T-cell (primary cell): Measurements from ENCODE around the gene CCR5. TPM values are rescaled to one million over a fixed set of nuclear protein-coding genes. Genes with fewer than 3 reads are reported as not detected.
"Not testable (repeated sequence)": the region's sequence is repeated elsewhere in the genome, so short reads cannot be mapped to it uniquely, and the experiment has no call there.

Experiments
- ATAC-seq, 4 experiments: fragments of 200-7000 bp in 3 of 4; fragments of 150-1000 bp in 1 of 4; cut with Tn5 transposase; replicated peaks in 1 of 4; 1 replicate in 3 of 4; 2 replicates in 1 of 4; pipeline ENCODE4 v1.10.0; 2021; ENCODE audit warnings: moderate library complexity in 3 of 4, mild to moderate bottlenecking in 2 of 4, moderate number of reproducible peaks in 1 of 4
- CTCF ChIA-PET, 2 donors: fragments of 300-600 bp; sonication (Branson Sonifier 250); formaldehyde crosslinking; loops; one replicate each; lab custom pipeline; 2022; ENCODE audit warnings: antibody characterized with exemption in 2 of 2; lab: Charles Lee
- POLR2A ChIA-PET, 2 donors: fragments of 300-600 bp; sonication (Branson Sonifier 250); formaldehyde crosslinking; loops; one replicate each; lab custom pipeline; 2022; ENCODE audit warnings: antibody characterized with exemption in 2 of 2; lab: Charles Lee
- DNase-seq, 35 experiments: peaks; one replicate each; pipeline versions ENCODE4 v3.0.0 to v3.0.0-alpha.2; 2013 to 2023
- H3K27ac ChIP-seq: one replicate; pipeline ENCODE4 v1.5.1; 2013; ENCODE audit warnings: low read length
- H3K27me3 ChIP-seq, 2 experiments: replicated peaks in 1 of 2; 1 replicate in 1 of 2; 2 replicates in 1 of 2; pipeline versions ENCODE4 v1.6.1 to v1.7.0; 2013; ENCODE audit warnings: low read length in 1 of 2, mixed read lengths in 1 of 2; ENCODE audit not compliant: control insufficient read depth in 2 of 2, insufficient read depth in 2 of 2; ENCODE audit errors: extremely low read depth in 1 of 2
- H3K36me3 ChIP-seq, 2 donors: 1 replicate in 1 of 2; 2 replicates in 1 of 2; pipeline versions ENCODE4 v1.6.1 to v1.7.0; 2013; ENCODE audit warnings: low read length in 1 of 2; ENCODE audit not compliant: control insufficient read depth in 2 of 2, insufficient read depth in 1 of 2; ENCODE audit errors: extremely low read depth in 1 of 2
- H3K4me1 ChIP-seq, 2 experiments: 1 replicate in 1 of 2; 2 replicates in 1 of 2; pipeline versions ENCODE4 v1.6.1 to v1.7.0; 2013; ENCODE audit warnings: low read length in 2 of 2, mixed read lengths in 1 of 2; ENCODE audit not compliant: insufficient read depth in 2 of 2, control insufficient read depth in 1 of 2; ENCODE audit errors: extremely low read depth in 1 of 2
- H3K4me3 ChIP-seq, 2 donors: 1 replicate in 1 of 2; 2 replicates in 1 of 2; pipeline versions ENCODE4 v1.5.1 to v1.7.0; 2013; ENCODE audit warnings: mild to moderate bottlenecking in 2 of 2, low read length in 1 of 2, moderate library complexity in 1 of 2; ENCODE audit not compliant: control insufficient read depth in 1 of 2; ENCODE audit errors: extremely low read depth in 1 of 2
- H3K9me3 ChIP-seq: 2 replicates; pipeline ENCODE4 v1.7.0; 2013
- H3K27ac Mint-ChIP-seq, 2 donors: one replicate each; pipeline ENCODE4 v1.8.0; 2020 to 2021; ENCODE audit warnings: mild to moderate bottlenecking in 2 of 2, mixed read lengths in 2 of 2
- H3K27me3 Mint-ChIP-seq, 2 donors: one replicate each; pipeline ENCODE4 v1.8.0; 2021 to 2022; ENCODE audit warnings: mixed read lengths in 2 of 2
- H3K36me3 Mint-ChIP-seq: one replicate; pipeline ENCODE4 v1.8.0; 2021; ENCODE audit warnings: mixed read lengths
- H3K4me1 Mint-ChIP-seq, 3 donors: one replicate each; pipeline ENCODE4 v1.8.0; 2020 to 2022; ENCODE audit warnings: mixed read lengths in 3 of 3, mild to moderate bottlenecking in 1 of 3
- H3K4me3 Mint-ChIP-seq, 3 donors: one replicate each; pipeline ENCODE4 v1.8.0; 2020 to 2022; ENCODE audit warnings: mild to moderate bottlenecking in 3 of 3, mixed read lengths in 3 of 3, moderate library complexity in 3 of 3
- H3K9me3 Mint-ChIP-seq, 3 donors: one replicate each; pipeline ENCODE4 v1.8.0; 2020 to 2022; ENCODE audit warnings: mixed read lengths in 3 of 3
- WGBS: methylation state at CpG from one replicate; pipeline ENCODE4 v1.1.5; 2013; ENCODE audit warnings: missing lambda C conversion rate; ENCODE audit not compliant: insufficient coverage; 5-methylcytosine and 5-hydroxymethylcytosine counted together
- total RNA-seq, 35 experiments: library from RNA in 6 of 35; stranded (reverse) in 6 of 35; fragments of 120-200 nt in 1 of 35; gene quantifications; one replicate each; pipeline versions ENCODE4 v1.2.1 to v1.2.4 and lab custom pipeline; 2013 to 2026

Gene CCR5
- total RNA-seq, 5 donors from 2014 or later (not counting 1 experiment from before 2014, with no cell fraction given) = 4.0 to 14.6 (median 10.1) TPM

DNA sequence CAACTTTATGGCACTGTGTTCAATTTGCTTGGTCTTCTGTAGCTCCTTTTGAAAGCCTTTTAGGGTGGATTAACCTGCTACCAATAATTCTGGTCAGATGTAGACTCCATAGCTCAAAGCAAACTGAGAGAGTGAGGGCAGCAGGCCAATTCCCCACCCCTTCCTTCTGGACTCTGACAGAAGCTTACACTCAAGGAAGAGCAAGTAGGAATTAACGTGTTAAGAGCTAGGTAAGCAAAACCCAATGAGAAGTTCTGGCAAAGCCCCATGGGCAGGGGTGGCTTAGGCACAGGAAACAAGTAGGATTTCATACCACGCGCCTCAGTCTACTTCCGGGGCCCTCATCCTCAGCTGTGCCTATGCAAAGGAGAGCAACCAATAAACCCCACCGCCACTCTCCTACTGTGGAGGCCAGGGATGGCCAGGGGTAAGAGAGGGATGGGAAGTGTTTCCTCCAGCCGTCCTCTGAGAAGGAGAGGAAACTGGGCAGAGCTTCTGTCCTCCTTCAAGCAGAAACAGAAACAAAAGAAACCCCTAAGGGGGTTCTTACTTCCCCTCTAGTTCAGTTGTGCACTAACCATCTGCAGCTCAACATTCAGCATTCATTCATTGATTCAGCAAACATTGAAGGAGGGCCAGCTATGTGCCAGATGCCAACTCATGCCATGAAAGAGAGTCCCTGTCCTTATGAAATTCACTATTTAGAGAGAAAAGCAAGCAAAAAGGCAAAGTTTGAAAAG lies 12.6 kb downstream of the CCR5 start:
- ChIA-PET POLR2A (interaction anchor here in 1 of 2 donors (0.6 kb wide), 1 partner anchor 69 kb away, joined by 3 read pairs; no protein-coding TSS in a partner anchor), CTCF (interaction anchor here (0.6 to 2.0 kb wide), 4 partner anchors 10 to 16 kb away, joined by 3 to 7 read pairs (median 4); partner anchors contain the start of gene CCR5 (in 1 of the 2))
- no peaks in the 10 kb centered on the region for H3K27me3 ChIP-seq
- H3K4me3 Mint-ChIP-seq = no peak overlapping the region
- peaks cover 27 to 35% (median 33%) of the 10 kb centered on the region in 3 donors for H3K4me1 Mint-ChIP-seq
- no peaks in the 10 kb centered on the region for H3K36me3 Mint-ChIP-seq
- H3K27me3 Mint-ChIP-seq = peaks cover 1 to 5% of the 10 kb centered on the region in 2 donors
- H3K27ac ChIP-seq = no peak overlapping the region
- DNase-seq (no peak), ATAC-seq (peak in 1 of 4 experiments; percentile 50)
- no peak overlapping the region for H3K4me3 ChIP-seq
- H3K4me1 ChIP-seq = peaks cover 5 to 23% of the 10 kb centered on the region in 2 experiments
- WGBS = 47% methylated on average over 3 of the region's 6 CpGs
- no peaks in the 10 kb centered on the region for H3K9me3 ChIP-seq
- H3K27ac Mint-ChIP-seq = no peak overlapping the region
- no peaks in the 10 kb centered on the region for H3K9me3 Mint-ChIP-seq
- no peaks in the 10 kb centered on the region for H3K36me3 ChIP-seq

DNA sequence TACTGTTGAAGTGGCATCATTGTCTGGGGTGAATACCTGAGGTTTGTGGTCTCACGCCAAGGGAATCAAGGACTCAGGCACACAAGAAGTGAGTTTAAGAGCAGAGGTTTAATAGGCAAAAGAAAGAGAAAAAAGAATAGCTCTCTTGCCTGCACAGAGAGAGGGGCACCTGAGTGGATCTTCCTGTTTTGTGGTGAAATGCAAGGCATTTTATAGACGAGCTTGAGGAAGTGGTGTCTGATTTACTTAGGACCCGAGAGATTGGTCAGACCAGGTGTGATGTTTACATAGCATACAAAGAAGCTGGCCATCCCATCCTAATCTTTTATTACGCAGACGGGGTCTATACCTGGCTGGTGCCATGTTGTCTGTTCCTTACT lies 13.2 kb downstream of the CCR5 start:
- Mint-ChIP-seq H3K27ac (no peak overlapping the region), H3K4me1 (peaks cover 25 to 33% (median 30%) of the 10 kb centered on the region in 3 donors), H3K36me3 (no peaks in the 10 kb centered on the region), H3K9me3 (no peaks in the 10 kb centered on the region), H3K4me3 (no peak overlapping the region), H3K27me3 (peaks cover 1 to 5% of the 10 kb centered on the region in 2 donors)
- DNase-seq (no peak), ATAC-seq (no peak)
- no peaks in the 10 kb centered on the region for H3K9me3 ChIP-seq
- POLR2A ChIA-PET = interaction anchor here in 1 of 2 donors (0.6 kb wide), 1 partner anchor 69 kb away, joined by 3 read pairs; no protein-coding TSS in a partner anchor
- H3K4me1 ChIP-seq = peaks cover 5 to 20% of the 10 kb centered on the region in 2 experiments
- H3K36me3 ChIP-seq = no peaks in the 10 kb centered on the region
- WGBS = 27% methylated on average over 2 of the region's 5 CpGs
- CTCF ChIA-PET = interaction anchor here in 1 of 2 donors (2.0 kb wide), 1 partner anchor 13 kb away, joined by 7 read pairs; the partner anchor contains the start of gene CCR5
- H3K4me3 ChIP-seq = no peak overlapping the region
- H3K27ac ChIP-seq = no peak overlapping the region
- H3K27me3 ChIP-seq = no peaks in the 10 kb centered on the region

DNA sequence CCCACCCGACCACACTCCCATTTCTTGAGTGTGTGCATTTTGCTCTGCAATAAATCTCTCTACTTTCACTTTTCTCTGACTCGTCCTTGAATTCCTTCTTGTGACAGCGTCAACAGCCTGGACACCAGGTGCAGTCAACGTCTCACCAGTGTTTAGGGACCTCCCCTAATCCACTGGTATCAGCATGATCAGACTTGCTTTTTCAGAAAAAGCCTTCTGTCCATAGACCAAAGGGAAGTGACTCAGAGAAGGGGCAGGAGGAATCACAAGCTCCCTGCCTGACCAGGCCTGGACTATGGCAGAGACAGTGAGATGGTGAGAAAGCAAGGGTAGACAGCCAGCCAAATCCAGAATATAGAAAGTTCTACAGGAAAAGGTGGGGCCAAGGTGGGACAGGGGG lies 15.5 kb downstream of the CCR5 start:
- Histone ChIP-seq H3K36me3 (no peaks in the 10 kb centered on the region), H3K27ac (no peak overlapping the region), H3K27me3 (no peaks in the 10 kb centered on the region), H3K9me3 (no peaks in the 10 kb centered on the region), H3K4me3 (no peak overlapping the region), H3K4me1 (peaks cover 5 to 7% of the 10 kb centered on the region in 2 experiments)
- H3K9me3 Mint-ChIP-seq = no peaks in the 10 kb centered on the region
- WGBS = 46% methylated on average over 4 of the region's 4 CpGs
- peaks cover 14 to 21% (median 21%) of the 10 kb centered on the region in 3 donors for H3K4me1 Mint-ChIP-seq
- ChIA-PET CTCF (interaction anchor here in 1 of 2 donors (2.0 kb wide), 1 partner anchor 110 kb away, joined by 4 read pairs; no protein-coding TSS in a partner anchor), POLR2A (no interaction called here)
- H3K36me3 Mint-ChIP-seq = no peaks in the 10 kb centered on the region
- no peak overlapping the region for H3K4me3 Mint-ChIP-seq
- peaks cover 1 to 5% of the 10 kb centered on the region in 2 donors for H3K27me3 Mint-ChIP-seq
- DNase-seq (no peak), ATAC-seq (no peak)
- H3K27ac Mint-ChIP-seq = peak overlapping the region in 1 of 2 donors; percentile 38

DNA sequence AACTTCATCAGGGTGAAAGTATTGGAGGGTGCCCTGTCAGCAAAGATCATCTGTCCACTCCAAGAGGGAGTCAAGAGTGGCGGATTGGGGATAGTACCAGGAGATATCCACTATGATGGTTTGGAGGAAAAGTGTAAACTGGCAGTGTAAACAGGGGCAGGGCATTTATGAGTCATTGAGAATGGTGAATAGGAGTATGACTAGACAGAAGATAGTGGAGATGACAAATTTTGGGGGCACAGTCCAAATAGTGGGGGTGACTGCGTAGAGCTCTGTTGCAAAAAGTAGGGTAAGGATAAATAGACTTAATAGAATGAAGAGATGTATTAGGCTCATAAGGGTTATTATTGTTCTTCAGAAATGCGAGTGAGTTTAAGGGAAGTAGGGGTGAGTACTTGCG lies 18.1 kb downstream of the CCR5 start:
- CTCF ChIA-PET, H3K36me3 ChIP-seq, POLR2A ChIA-PET, DNase-seq, H3K27ac Mint-ChIP-seq, H3K36me3 Mint-ChIP-seq, H3K9me3 Mint-ChIP-seq, H3K27ac ChIP-seq, H3K4me1 ChIP-seq, H3K4me3 ChIP-seq, H3K4me3 Mint-ChIP-seq, H3K9me3 ChIP-seq, H3K27me3 Mint-ChIP-seq, ATAC-seq, H3K27me3 ChIP-seq: not testable (repeated sequence)
- peaks cover 3 to 11% (median 10%) of the 10 kb centered on the region in 3 donors for H3K4me1 Mint-ChIP-seq
- 99% methylated on average over 4 of the region's 4 CpGs for WGBS

DNA sequence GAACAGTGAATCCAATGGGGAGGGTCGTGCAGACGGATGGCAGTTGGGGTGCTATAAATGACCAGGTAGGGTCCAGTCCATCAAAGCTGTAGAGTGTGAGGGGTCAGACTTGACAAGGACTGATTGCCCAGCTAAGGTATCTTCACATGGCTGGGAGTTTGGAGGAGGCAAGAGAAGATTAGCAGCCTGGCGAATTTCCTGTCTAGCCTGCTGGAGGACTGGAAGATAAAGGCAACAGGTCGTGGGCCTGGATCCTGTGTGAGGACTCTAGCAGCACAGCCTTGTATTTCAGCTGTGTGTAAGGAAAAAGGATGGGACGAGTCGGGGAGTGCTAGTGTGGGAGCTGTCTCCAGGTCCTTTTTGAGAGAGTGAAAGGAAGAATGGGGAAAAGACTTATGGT lies 18.6 kb downstream of the CCR5 start:
- peaks cover 0 to 3% of the 10 kb centered on the region in 2 experiments for H3K4me1 ChIP-seq
- Mint-ChIP-seq H3K4me1 (peaks cover 0 to 8% (median 7%) of the 10 kb centered on the region in 3 donors), H3K27ac (no peak overlapping the region), H3K36me3 (no peaks in the 10 kb centered on the region), H3K27me3 (peaks cover 1 to 5% of the 10 kb centered on the region in 2 donors), H3K9me3 (no peaks in the 10 kb centered on the region), H3K4me3 (no peak overlapping the region)
- no peaks in the 10 kb centered on the region for H3K36me3 ChIP-seq
- no peaks in the 10 kb centered on the region for H3K27me3 ChIP-seq
- no peak overlapping the region for H3K4me3 ChIP-seq
- ChIA-PET CTCF (no interaction called here), POLR2A (interaction anchor here in 1 of 2 donors (0.5 kb wide), 1 partner anchor 69 kb away, joined by 4 read pairs; no protein-coding TSS in a partner anchor)
- 88% methylated on average over 6 of the region's 6 CpGs for WGBS
- ATAC-seq (no peak), DNase-seq (no peak)
- H3K9me3 ChIP-seq = no peaks in the 10 kb centered on the region
- H3K27ac ChIP-seq = no peak overlapping the region

DNA sequence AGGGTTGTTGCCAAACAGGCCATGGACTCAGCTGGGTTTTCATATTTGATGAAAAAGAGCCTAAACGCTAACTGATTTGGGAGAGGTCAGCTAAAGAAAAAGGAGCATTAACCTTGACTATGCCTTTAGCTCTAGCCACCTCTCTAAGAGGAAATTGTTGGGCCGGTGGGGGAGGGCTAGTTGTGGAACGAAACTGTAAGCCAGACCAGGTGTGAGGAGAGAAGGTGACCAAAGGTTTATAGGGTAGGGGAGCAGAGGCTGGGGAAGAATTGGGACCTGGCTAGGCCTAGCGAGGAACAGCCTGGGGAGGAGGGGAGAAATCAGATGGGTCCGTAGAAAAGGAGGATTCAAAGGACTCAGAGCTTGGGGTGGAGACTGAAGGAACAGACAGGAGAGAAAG lies 20.8 kb downstream of the CCR5 start:
- POLR2A ChIA-PET, H3K36me3 ChIP-seq, H3K4me3 ChIP-seq, H3K27me3 ChIP-seq, H3K27ac ChIP-seq, ATAC-seq, H3K4me1 ChIP-seq, H3K4me1 Mint-ChIP-seq, H3K4me3 Mint-ChIP-seq, H3K27me3 Mint-ChIP-seq, H3K27ac Mint-ChIP-seq, H3K9me3 ChIP-seq, DNase-seq, H3K9me3 Mint-ChIP-seq, H3K36me3 Mint-ChIP-seq, CTCF ChIA-PET: not testable (repeated sequence)
- WGBS = 91% methylated on average over 4 of the region's 5 CpGs
